H9 (cell line): Measurements from ENCODE around the gene SQOR. TPM values are rescaled to one million over a fixed set of nuclear protein-coding genes. Genes with fewer than 3 reads are reported as not detected.

Experiments used
- DNase-seq: peaks from one replicate; pipeline ENCODE4 v3.0.0-alpha.2; 2017
- H2AFZ ChIP-seq: one replicate; pipeline ENCODE4 v1.6.1; 2013; ENCODE audit warnings: mild to moderate bottlenecking, low read length, control low read depth, moderate library complexity
- H2AK5ac ChIP-seq: 2 replicates; pipeline ENCODE4 v1.6.1; 2013; ENCODE audit warnings: low read length, control low read depth, mixed read lengths; ENCODE audit not compliant: insufficient read length
- H2BK120ac ChIP-seq: one replicate; pipeline ENCODE4 v1.6.1; 2013; ENCODE audit warnings: low read depth, mild to moderate bottlenecking, low read length, control low read depth, inconsistent platforms; ENCODE audit not compliant: poor library complexity, severe bottlenecking
- H2BK12ac ChIP-seq: 2 replicates; pipeline ENCODE4 v1.6.1; 2013; ENCODE audit warnings: low read length, control low read depth, mixed read lengths, low read depth; ENCODE audit not compliant: insufficient read length
- H2BK15ac ChIP-seq: 2 replicates; pipeline ENCODE4 v1.6.1; 2013; ENCODE audit warnings: low read depth, low read length, control low read depth
- H2BK20ac ChIP-seq: one replicate; pipeline ENCODE4 v1.6.1; 2013; ENCODE audit warnings: low read depth, mild to moderate bottlenecking, low read length, control low read depth, inconsistent platforms; ENCODE audit not compliant: poor library complexity, severe bottlenecking
- H2BK5ac ChIP-seq: 2 replicates; pipeline ENCODE4 v1.6.1; 2013; ENCODE audit warnings: low read length, control low read depth, mixed read lengths; ENCODE audit not compliant: insufficient read length
- H3K14ac ChIP-seq: 2 replicates; pipeline ENCODE4 v1.6.1; 2013; ENCODE audit warnings: low read length, control low read depth; ENCODE audit not compliant: insufficient read depth
- H3K18ac ChIP-seq: 2 replicates; pipeline ENCODE4 v1.6.1; 2013; ENCODE audit warnings: low read depth, mild to moderate bottlenecking, mixed read lengths, low read length, control low read depth; ENCODE audit not compliant: insufficient read length
- H3K23ac ChIP-seq: 2 replicates; pipeline ENCODE4 v1.6.1; 2013; ENCODE audit warnings: low read length, control low read depth, mixed read lengths, low read depth; ENCODE audit not compliant: insufficient read length
- H3K23me2 ChIP-seq: 2 replicates; pipeline ENCODE4 v1.6.1; 2013; ENCODE audit warnings: low read depth, mild to moderate bottlenecking, mixed read lengths, low read length, control low read depth; ENCODE audit not compliant: insufficient read length, poor library complexity, severe bottlenecking
- H3K27ac ChIP-seq: 2 replicates; pipeline ENCODE4 v1.5.1; 2013; ENCODE audit warnings: low read length, control low read depth, mixed read lengths, low read depth; ENCODE audit not compliant: insufficient read length
- H3K27me3 ChIP-seq: 2 replicates; pipeline ENCODE4 v1.6.1; 2013; ENCODE audit warnings: low read length, control low read depth, inconsistent platforms; ENCODE audit not compliant: insufficient read depth
- H3K4ac ChIP-seq: 2 replicates; pipeline ENCODE4 v1.6.1; 2013; ENCODE audit warnings: low read depth, mild to moderate bottlenecking, control low read depth, inconsistent platforms, low read length, moderate library complexity
- H3K4me1 ChIP-seq: 2 replicates; pipeline ENCODE4 v1.6.1; 2013; ENCODE audit warnings: low read length, control low read depth, inconsistent platforms; ENCODE audit not compliant: insufficient read depth
- H3K4me2 ChIP-seq: 2 replicates; pipeline ENCODE4 v1.6.1; 2013; ENCODE audit warnings: low read length, control low read depth, mixed read lengths; ENCODE audit not compliant: insufficient read length, insufficient read depth
- H3K56ac ChIP-seq: 2 replicates; pipeline ENCODE4 v1.6.1; 2013; ENCODE audit warnings: low read depth, mild to moderate bottlenecking, mixed read lengths, low read length, control low read depth; ENCODE audit not compliant: insufficient read length
- H3K79me1 ChIP-seq: 2 replicates; pipeline ENCODE4 v1.6.1; 2013; ENCODE audit warnings: low read depth, mild to moderate bottlenecking, moderate library complexity, low read length, control low read depth, inconsistent platforms; ENCODE audit not compliant: insufficient read depth, poor library complexity, severe bottlenecking
- H3K79me2 ChIP-seq: 2 replicates; pipeline ENCODE4 v1.6.1; 2013; ENCODE audit warnings: low read length, control low read depth, inconsistent platforms; ENCODE audit not compliant: insufficient read depth
- H3K9ac ChIP-seq: 2 replicates; pipeline ENCODE4 v1.6.1; 2013; ENCODE audit warnings: low read length, control low read depth, mixed read lengths; ENCODE audit not compliant: insufficient read length; ENCODE audit errors: extremely low read depth
- H3K9me3 ChIP-seq: one replicate; pipeline ENCODE4 v1.6.1; 2013; ENCODE audit warnings: low read depth, low read length, inconsistent platforms; ENCODE audit not compliant: control insufficient read depth
- H3T11ph ChIP-seq: one replicate; pipeline ENCODE4 v1.6.1; 2013; ENCODE audit warnings: mild to moderate bottlenecking, low read length, control low read depth, inconsistent platforms
- H4K20me1 ChIP-seq: one replicate; pipeline ENCODE4 v1.6.1; 2013; ENCODE audit not compliant: control insufficient read depth, insufficient read length, insufficient read depth
- H4K5ac ChIP-seq: 2 replicates; pipeline ENCODE4 v1.6.1; 2013; ENCODE audit warnings: low read depth, mild to moderate bottlenecking, mixed read lengths, low read length, control low read depth; ENCODE audit not compliant: insufficient read length
- H4K8ac ChIP-seq: replicated peaks from 2 replicates; pipeline ENCODE4 v1.6.1; 2013; ENCODE audit warnings: low read length, control low read depth, mixed read lengths, low read depth; ENCODE audit not compliant: insufficient read length
- H4K91ac ChIP-seq: 2 replicates; pipeline ENCODE4 v1.6.1; 2013; ENCODE audit warnings: low read depth, mild to moderate bottlenecking, moderate library complexity, mixed read lengths, low read length, control low read depth; ENCODE audit not compliant: insufficient read length
- H3K27ac Mint-ChIP-seq, 3 experiments: 2 replicates in 2 of 3; 3 replicates in 1 of 3; pipeline ENCODE4 v1.8.0; 2020 to 2021; ENCODE audit warnings: mixed read lengths in 3 of 3, mild to moderate bottlenecking in 1 of 3, moderate library complexity in 1 of 3
- H3K27me3 Mint-ChIP-seq: 2 replicates; pipeline ENCODE4 v1.8.0; 2021; ENCODE audit warnings: low read depth, mild to moderate bottlenecking, moderate library complexity, mixed read lengths
- H3K36me3 Mint-ChIP-seq, 3 experiments: 2 replicates in 2 of 3; 3 replicates in 1 of 3; pipeline ENCODE4 v1.8.0; 2020 to 2021; ENCODE audit warnings: low read depth in 3 of 3, mixed read lengths in 3 of 3; ENCODE audit not compliant: insufficient read depth in 1 of 3
- H3K4me1 Mint-ChIP-seq, 2 experiments: 2 replicates each; pipeline ENCODE4 v1.8.0; 2020; ENCODE audit warnings: mixed read lengths in 2 of 2
- H3K4me3 Mint-ChIP-seq, 2 experiments: 2 replicates in 1 of 2; 3 replicates in 1 of 2; pipeline ENCODE4 v1.8.0; 2020 to 2021; ENCODE audit warnings: mild to moderate bottlenecking in 2 of 2, mixed read lengths in 2 of 2, moderate library complexity in 1 of 2
- H3K9me3 Mint-ChIP-seq, 2 experiments: 2 replicates in 1 of 2; 3 replicates in 1 of 2; pipeline ENCODE4 v1.8.0; 2020; ENCODE audit warnings: mild to moderate bottlenecking in 2 of 2, mixed read lengths in 2 of 2, moderate library complexity in 1 of 2
- CTCF ChIP-seq: fragments of 200-600 bp; sonication (generic); conservative IDR thresholded peaks from 3 replicates; pipeline ENCODE4 v1.8.0; 2021; ENCODE audit warnings: antibody characterized with exemption, mild to moderate bottlenecking
- WGBS: extraction: QIAGEN DNeasy Blood & Tissue Kit; methylation state at CpG from one replicate; pipeline ENCODE4 v1.1.7; 2013; ENCODE audit warnings: missing lambda C conversion rate, low lambda C conversion rate, mixed read lengths; ENCODE audit not compliant: insufficient read length; ENCODE audit errors: extremely low coverage; 5-methylcytosine and 5-hydroxymethylcytosine counted together
- total RNA-seq: library from RNA; stranded (reverse); gene quantifications from 2 replicates; pipeline ENCODE4 v1.2.1, GENCODE V29; 2021

The SQOR gene
- total RNA-seq, 1 experiment from 2014 or later: 0.17 TPM

- no CpG with 5 or more reads among the region's 2 CpGs for WGBS
- H2BK12ac ChIP-seq: no peak overlapping the region
- no peak overlapping the region for H4K8ac ChIP-seq
- H3K27ac ChIP-seq: no peak overlapping the region
- no peak overlapping the region for H3K27ac Mint-ChIP-seq
- no peak overlapping the region for H4K91ac ChIP-seq
- H2AK5ac ChIP-seq: no peak overlapping the region
- H2BK5ac ChIP-seq: no peak overlapping the region
- no peak overlapping the region for H2AFZ ChIP-seq
- no peak overlapping the region for H4K5ac ChIP-seq
- no peaks in the 10 kb centered on the region; the same call in 1 of the 2 replicates for H3K79me2 ChIP-seq
- no peak overlapping the region for H3K9ac ChIP-seq
- peaks cover 6% of the 10 kb centered on the region for H3K79me1 ChIP-seq
- H3K4me2 ChIP-seq: no peak overlapping the region
- H4K20me1 ChIP-seq: no peaks in the 10 kb centered on the region
- DNase-seq: no peak
- H3K14ac ChIP-seq: no peak overlapping the region
- H3K18ac ChIP-seq: no peak overlapping the region
- no peak for TF ChIP-seq CTCF
- H3K4me1 ChIP-seq: no peaks in the 10 kb centered on the region
- H3K4ac ChIP-seq: no peak overlapping the region
- H3K9me3 Mint-ChIP-seq: peaks cover 7 to 8% of the 10 kb centered on the region in 2 experiments
- H3K23ac ChIP-seq: no peak overlapping the region
- H3K56ac ChIP-seq: no peak overlapping the region
- H3T11ph ChIP-seq: no peak overlapping the region
- H3K27me3 ChIP-seq: no peaks in the 10 kb centered on the region
- no peak overlapping the region for H2BK120ac ChIP-seq
- no peaks in the 10 kb centered on the region for H3K23me2 ChIP-seq
- no peak overlapping the region for H2BK20ac ChIP-seq
- no peaks in the 10 kb centered on the region for H3K9me3 ChIP-seq
- H3K36me3 Mint-ChIP-seq: peaks cover 19 to 43% (median 31%) of the 10 kb centered on the region in 3 experiments
- H3K4me3 Mint-ChIP-seq: no peak overlapping the region
- H3K27me3 Mint-ChIP-seq: no peaks in the 10 kb centered on the region
- H3K4me1 Mint-ChIP-seq: no peaks in the 10 kb centered on the region
- H2BK15ac ChIP-seq: no peak overlapping the region
These were observed 39.8 kb upstream of the SQOR start for GRCh38 chr15:45594835-45595530.
